ENCODE measurements around the gene DHX9.

DHX9 gene

GRCh38 chr1:182872881-182873280 lies 33.7 kb downstream of the DHX9 start:
- no peak for TF ChIP-seq SIN3A (IDR thresholded peaks at IDR 0.05; ENCODE audit: borderline replicate concordance, insufficient read depth, low read length)
- TF ChIP-seq FOXP2 (optimal IDR thresholded peaks at IDR 0.05; ENCODE audit: borderline replicate concordance, extremely low read depth, extremely low read length, insufficient read depth) = no peak
- TF ChIP-seq POLR2AphosphoS5 (IDR thresholded peaks at IDR 0.05; ENCODE audit: low read depth, low read length) = no peak
- no peak for TF ChIP-seq REST (IDR thresholded peaks at IDR 0.05; ENCODE audit: insufficient read depth in 1 of 2, low read depth in 2 of 2, low read length in 2 of 2)

DNA sequence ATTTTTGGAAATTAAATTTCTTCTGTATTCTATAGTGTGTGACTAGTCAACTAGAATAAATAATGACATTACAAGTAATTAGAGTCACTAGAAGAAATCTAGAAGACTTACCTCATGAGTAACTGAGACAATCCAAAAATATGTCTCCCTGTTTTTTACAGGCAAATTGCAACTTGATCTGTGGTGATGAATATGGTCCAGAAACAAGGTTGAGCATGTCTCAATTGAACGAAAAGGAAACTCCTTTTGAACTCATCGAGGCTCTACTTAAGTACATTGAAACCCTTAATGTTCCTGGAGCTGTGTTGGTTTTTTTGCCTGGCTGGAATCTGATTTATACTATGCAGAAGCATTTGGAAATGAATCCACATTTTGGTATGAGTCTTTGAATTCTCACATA lies 36.7 kb downstream of the DHX9 start:
- TF ChIP-seq REST (IDR thresholded peaks at IDR 0.05; ENCODE audit: insufficient read depth in 1 of 2, low read depth in 2 of 2, low read length in 2 of 2) (no peak), TAF1 (IDR thresholded peaks at IDR 0.05; ENCODE audit: borderline replicate concordance, insufficient read depth, low read length) (no peak), POLR2AphosphoS5 (IDR thresholded peaks at IDR 0.05; ENCODE audit: low read depth, low read length) (no peak), FOXP2 (optimal IDR thresholded peaks at IDR 0.05; ENCODE audit: borderline replicate concordance, extremely low read depth, extremely low read length, insufficient read depth) (no peak), SIN3A (IDR thresholded peaks at IDR 0.05; ENCODE audit: borderline replicate concordance, insufficient read depth, low read length) (no peak)

GRCh38 chr1:182877331-182877730 lies 38.2 kb downstream of the DHX9 start:
- TF ChIP-seq REST (IDR thresholded peaks at IDR 0.05; ENCODE audit: insufficient read depth in 1 of 2, low read depth in 2 of 2, low read length in 2 of 2) (no peak), FOXP2 (optimal IDR thresholded peaks at IDR 0.05; ENCODE audit: borderline replicate concordance, extremely low read depth, extremely low read length, insufficient read depth) (no peak), TAF1 (IDR thresholded peaks at IDR 0.05; ENCODE audit: borderline replicate concordance, insufficient read depth, low read length) (no peak), POLR2AphosphoS5 (IDR thresholded peaks at IDR 0.05; ENCODE audit: low read depth, low read length) (no peak), SIN3A (IDR thresholded peaks at IDR 0.05; ENCODE audit: borderline replicate concordance, insufficient read depth, low read length) (no peak)

DNA sequence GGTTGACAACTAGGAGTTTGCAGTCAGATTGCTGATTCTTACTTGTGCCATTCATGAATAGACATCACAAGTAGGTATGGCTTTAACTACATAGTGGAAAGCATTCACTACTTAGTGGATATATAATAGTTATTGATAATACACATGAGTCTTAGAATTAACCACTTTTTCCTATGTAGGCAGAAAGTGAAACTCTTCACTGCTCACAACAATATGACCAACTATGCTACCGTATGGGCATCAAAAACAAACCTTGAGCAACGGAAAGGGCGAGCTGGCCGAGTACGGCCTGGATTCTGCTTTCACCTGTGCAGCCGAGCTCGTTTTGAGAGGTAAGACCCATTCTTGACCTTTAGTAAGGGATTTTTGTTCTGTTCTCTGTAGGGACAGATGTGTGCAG lies 38.7 kb downstream of the DHX9 start:
- TF ChIP-seq REST (IDR thresholded peaks at IDR 0.05; ENCODE audit: insufficient read depth in 1 of 2, low read depth in 2 of 2, low read length in 2 of 2) (no peak), POLR2AphosphoS5 (IDR thresholded peaks at IDR 0.05; ENCODE audit: low read depth, low read length) (no peak; the same call in 1 of the 2 replicates), FOXP2 (optimal IDR thresholded peaks at IDR 0.05; ENCODE audit: borderline replicate concordance, extremely low read depth, extremely low read length, insufficient read depth) (no peak), TAF1 (IDR thresholded peaks at IDR 0.05; ENCODE audit: borderline replicate concordance, insufficient read depth, low read length) (no peak), SIN3A (IDR thresholded peaks at IDR 0.05; ENCODE audit: borderline replicate concordance, insufficient read depth, low read length) (no peak)

DNA sequence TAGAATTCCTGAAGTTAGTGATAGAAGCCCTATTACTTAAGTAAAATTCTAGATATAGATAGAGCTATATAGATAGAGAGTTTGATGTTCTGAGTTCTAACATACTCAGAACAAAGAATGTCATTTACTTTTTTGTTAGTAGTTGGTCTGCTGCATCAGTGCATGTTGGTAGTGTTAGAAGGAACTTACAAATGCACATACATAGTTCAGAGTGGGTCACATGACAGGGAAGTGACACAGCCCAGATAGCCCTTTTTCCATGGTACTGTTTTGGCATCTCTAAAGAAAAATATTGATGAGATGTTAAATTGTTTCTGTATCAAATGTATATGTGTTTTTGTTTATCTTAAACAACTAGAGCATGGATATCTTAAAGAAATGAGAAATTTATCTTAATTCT lies 45.7 kb downstream of the DHX9 start:
- no peak for TF ChIP-seq POLR2AphosphoS5 (IDR thresholded peaks at IDR 0.05; ENCODE audit: low read depth, low read length)
- TF ChIP-seq SIN3A (IDR thresholded peaks at IDR 0.05; ENCODE audit: borderline replicate concordance, insufficient read depth, low read length) = no peak
- TF ChIP-seq REST (IDR thresholded peaks at IDR 0.05; ENCODE audit: insufficient read depth in 1 of 2, low read depth in 2 of 2, low read length in 2 of 2) = no peak
- TF ChIP-seq FOXP2 (optimal IDR thresholded peaks at IDR 0.05; ENCODE audit: borderline replicate concordance, extremely low read depth, extremely low read length, insufficient read depth) = no peak
- TF ChIP-seq TAF1 (IDR thresholded peaks at IDR 0.05; ENCODE audit: borderline replicate concordance, insufficient read depth, low read length) = no peak
